Measurements from ENCODE around the gene HDAC9.

- no peak for TF ChIP-seq CTCF (IDR thresholded peaks at IDR 0.05)
- peak in 1 of 2 donors; percentile 7 for TF ChIP-seq POLR2AphosphoS5 (IDR thresholded peaks at IDR 0.05)
- TF ChIP-seq POLR2A (IDR thresholded peaks at IDR 0.05; ENCODE audit: low read depth): no peak
These were observed at the start of gene HDAC9 for GRCh38 chr7:18495412-18496340.
